Measurements from ENCODE around the gene EXOC4. TPM values are rescaled to one million over a fixed set of nuclear protein-coding genes. Genes with fewer than 3 reads are reported as not detected.

EXOC4 gene
- total and polyA plus RNA-seq, 7 donors = 16.4 to 76.7 (median 50.7) TPM

DNA sequence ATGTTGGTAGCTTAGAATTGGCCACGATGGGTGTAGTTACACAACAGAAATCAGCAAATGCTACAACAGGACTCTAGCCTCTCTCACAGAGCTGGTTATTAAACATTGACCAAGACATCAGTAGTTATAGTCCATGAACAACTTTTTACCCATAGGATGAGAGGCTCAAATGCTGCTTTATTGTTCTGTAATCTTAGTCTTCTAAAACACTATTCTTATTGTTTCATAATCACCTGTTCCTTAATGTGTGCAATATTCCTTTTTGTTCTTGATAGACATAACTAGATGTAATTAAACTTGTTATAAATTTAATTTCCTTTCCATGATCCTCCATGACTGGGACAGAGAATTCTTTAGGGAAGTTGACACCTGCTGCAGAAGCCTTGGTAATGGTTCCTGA lies 356.9 kb downstream of the EXOC4 start:
- H3K4me3 ChIP-seq = no peak overlapping the region
- TF ChIP-seq EP300 (IDR thresholded peaks at IDR 0.05) = no peak
- TF ChIP-seq, protein P1, sequence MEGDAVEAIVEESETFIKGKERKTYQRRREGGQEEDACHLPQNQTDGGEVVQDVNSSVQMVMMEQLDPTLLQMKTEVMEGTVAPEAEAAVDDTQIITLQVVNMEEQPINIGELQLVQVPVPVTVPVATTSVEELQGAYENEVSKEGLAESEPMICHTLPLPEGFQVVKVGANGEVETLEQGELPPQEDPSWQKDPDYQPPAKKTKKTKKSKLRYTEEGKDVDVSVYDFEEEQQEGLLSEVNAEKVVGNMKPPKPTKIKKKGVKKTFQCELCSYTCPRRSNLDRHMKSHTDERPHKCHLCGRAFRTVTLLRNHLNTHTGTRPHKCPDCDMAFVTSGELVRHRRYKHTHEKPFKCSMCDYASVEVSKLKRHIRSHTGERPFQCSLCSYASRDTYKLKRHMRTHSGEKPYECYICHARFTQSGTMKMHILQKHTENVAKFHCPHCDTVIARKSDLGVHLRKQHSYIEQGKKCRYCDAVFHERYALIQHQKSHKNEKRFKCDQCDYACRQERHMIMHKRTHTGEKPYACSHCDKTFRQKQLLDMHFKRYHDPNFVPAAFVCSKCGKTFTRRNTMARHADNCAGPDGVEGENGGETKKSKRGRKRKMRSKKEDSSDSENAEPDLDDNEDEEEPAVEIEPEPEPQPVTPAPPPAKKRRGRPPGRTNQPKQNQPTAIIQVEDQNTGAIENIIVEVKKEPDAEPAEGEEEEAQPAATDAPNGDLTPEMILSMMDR (IDR thresholded peaks at IDR 0.05) = no peak
- no peak for TF ChIP-seq POLR2A (IDR thresholded peaks at IDR 0.05)
- TF ChIP-seq POLR2AphosphoS5 (IDR thresholded peaks at IDR 0.05) = no peak
- H3K27me3 ChIP-seq = no peaks in the 10 kb centered on the region
- no peaks in the 10 kb centered on the region for H3K36me3 ChIP-seq
- H3K9me3 ChIP-seq = no peaks in the 10 kb centered on the region
- 26 to 65% methylated on average over 1 of the region's 1 CpG for WGBS, 2 donors
- intact Hi-C loops (cut with DNase I) = no loop called here
- DNase-seq = no peak
- no peak overlapping the region for H3K27ac ChIP-seq
- H3K4me1 ChIP-seq = no peaks in the 10 kb centered on the region

DNA sequence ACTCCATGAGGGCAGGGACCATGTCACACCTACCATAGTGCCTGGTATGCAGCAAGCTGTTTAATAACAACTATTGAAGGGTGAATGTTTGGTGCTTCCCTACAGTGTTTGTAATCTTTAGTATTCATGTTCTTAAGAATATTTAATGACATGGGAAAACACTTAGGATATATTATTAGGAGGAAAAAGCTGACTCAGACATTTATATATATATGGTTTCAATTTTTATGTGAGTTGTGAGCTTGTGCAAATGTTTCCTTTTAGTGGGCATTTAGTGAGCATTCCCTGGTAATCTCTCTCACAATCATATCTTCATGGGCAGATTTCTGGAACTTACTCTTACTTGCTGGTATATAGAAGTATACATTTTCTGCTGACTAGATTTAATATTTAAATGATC lies 359.1 kb downstream of the EXOC4 start:
- intact Hi-C loops (cut with DNase I) = no loop called here
- H3K27me3 ChIP-seq = no peaks in the 10 kb centered on the region
- TF ChIP-seq, protein P1 (IDR thresholded peaks at IDR 0.05) = no peak
- TF ChIP-seq POLR2A (IDR thresholded peaks at IDR 0.05) = no peak
- no peak for TF ChIP-seq POLR2AphosphoS5 (IDR thresholded peaks at IDR 0.05)
- TF ChIP-seq EP300 (IDR thresholded peaks at IDR 0.05) = no peak
- H3K27ac ChIP-seq = no peak overlapping the region
- no peaks in the 10 kb centered on the region for H3K36me3 ChIP-seq
- H3K4me3 ChIP-seq = no peak overlapping the region
- H3K9me3 ChIP-seq = no peaks in the 10 kb centered on the region
- no peaks in the 10 kb centered on the region for H3K4me1 ChIP-seq
- DNase-seq = no peak

DNA sequence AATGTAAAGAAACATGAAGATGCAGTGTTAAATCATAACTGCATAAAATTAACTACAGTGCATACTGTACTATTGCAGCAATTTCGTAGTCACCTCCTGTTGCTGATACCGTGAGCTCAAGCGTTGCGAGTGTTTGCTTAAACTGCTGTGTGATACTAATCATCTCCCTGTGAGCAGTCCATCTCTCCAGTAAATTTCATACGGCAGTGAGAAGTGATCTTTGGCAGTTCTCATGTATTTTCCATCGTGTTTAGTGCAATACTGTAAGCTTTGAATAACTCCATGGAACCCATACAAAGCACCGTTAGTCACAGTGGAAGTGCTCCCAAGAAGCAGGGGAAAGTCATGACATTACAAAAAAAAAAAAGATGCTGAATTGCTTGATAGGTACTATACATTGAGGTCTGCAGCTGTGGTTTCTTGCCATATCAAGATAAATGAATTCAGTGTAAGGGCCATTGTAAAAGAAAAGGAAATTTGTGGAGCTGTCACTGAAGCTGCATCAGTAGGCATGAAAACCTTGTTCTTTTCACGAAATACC lies 360.4 kb downstream of the EXOC4 start:
- Histone ChIP-seq H3K27me3 (no peaks in the 10 kb centered on the region), H3K9me3 (no peaks in the 10 kb centered on the region), H3K36me3 (no peaks in the 10 kb centered on the region), H3K4me3 (no peak overlapping the region), H3K4me1 (no peaks in the 10 kb centered on the region), H3K27ac (no peak overlapping the region)
- intact Hi-C loops (cut with DNase I) = no loop called here
- TF ChIP-seq POLR2A (IDR thresholded peaks at IDR 0.05) = no peak
- no peak for DNase-seq
- WGBS, 2 donors = 92 to 96% methylated on average over 8 of the region's 8 CpGs

DNA sequence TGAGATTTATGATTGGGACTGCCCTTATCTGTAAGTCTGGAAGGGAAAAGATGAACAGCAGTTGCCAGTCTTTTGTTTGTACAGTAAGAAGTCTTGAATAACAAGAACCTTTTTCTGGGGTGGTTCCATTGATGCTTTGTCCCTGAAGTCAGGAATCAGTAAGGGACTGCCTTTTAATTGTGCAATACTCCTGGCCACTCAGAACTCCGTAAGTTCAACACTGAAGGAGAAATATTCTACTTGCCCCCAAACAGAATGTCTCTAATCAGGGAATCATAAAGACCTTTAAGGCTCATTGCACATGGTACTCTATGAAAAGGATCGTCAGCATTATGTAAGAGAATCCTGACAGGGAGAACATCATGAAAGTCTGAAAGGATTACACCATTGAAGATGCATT lies 361.4 kb downstream of the EXOC4 start:
- no peaks in the 10 kb centered on the region for H3K9me3 ChIP-seq
- TF ChIP-seq, protein P1 (IDR thresholded peaks at IDR 0.05) = no peak
- no peak for TF ChIP-seq EP300 (IDR thresholded peaks at IDR 0.05)
- no peak for TF ChIP-seq POLR2A (IDR thresholded peaks at IDR 0.05)
- 96 to 99% methylated on average over 2 of the region's 2 CpGs for WGBS, 2 donors
- H3K36me3 ChIP-seq = no peaks in the 10 kb centered on the region
- no peak overlapping the region for H3K4me3 ChIP-seq
- H3K27me3 ChIP-seq = no peaks in the 10 kb centered on the region
- intact Hi-C loops (cut with DNase I) = no loop called here
- no peaks in the 10 kb centered on the region for H3K4me1 ChIP-seq
- DNase-seq = no peak
- H3K27ac ChIP-seq = no peak overlapping the region

DNA sequence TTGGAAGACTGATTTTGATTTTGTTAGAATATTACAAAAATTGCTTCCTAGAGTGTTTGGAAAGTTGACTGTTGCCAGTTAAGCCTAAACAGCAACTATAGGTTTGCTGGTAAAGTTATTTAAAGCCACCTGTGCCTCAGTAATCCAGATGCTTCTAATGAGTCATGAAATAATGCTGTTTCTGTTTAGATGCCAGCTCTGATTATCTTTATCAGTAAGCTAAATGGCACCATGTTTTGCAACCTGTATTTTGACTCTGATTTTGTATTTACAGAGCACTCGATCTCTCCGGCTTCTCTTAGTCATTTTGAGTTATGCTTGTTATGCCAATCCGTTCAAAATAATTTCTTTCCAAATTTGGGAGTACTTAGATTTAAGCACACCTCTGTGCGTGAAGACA lies 366.1 kb downstream of the EXOC4 start:
- intact Hi-C loops (cut with DNase I) = no loop called here
- TF ChIP-seq EP300 (IDR thresholded peaks at IDR 0.05) (no peak), POLR2A (IDR thresholded peaks at IDR 0.05) (no peak), POLR2AphosphoS5 (IDR thresholded peaks at IDR 0.05) (no peak)
- TF ChIP-seq, protein P1 (IDR thresholded peaks at IDR 0.05) = no peak
- Histone ChIP-seq H3K4me1 (no peaks in the 10 kb centered on the region), H3K27ac (no peak overlapping the region), H3K4me3 (no peak overlapping the region), H3K9me3 (no peaks in the 10 kb centered on the region), H3K27me3 (no peaks in the 10 kb centered on the region), H3K36me3 (no peaks in the 10 kb centered on the region)
- DNase-seq = no peak
- 94 to 96% methylated on average over 4 of the region's 4 CpGs for WGBS, 2 donors

Measured in sigmoid colon (tissue), 7 donors.